ENCODE measurements around the gene ZNF469.

The ZNF469 gene

DNA sequence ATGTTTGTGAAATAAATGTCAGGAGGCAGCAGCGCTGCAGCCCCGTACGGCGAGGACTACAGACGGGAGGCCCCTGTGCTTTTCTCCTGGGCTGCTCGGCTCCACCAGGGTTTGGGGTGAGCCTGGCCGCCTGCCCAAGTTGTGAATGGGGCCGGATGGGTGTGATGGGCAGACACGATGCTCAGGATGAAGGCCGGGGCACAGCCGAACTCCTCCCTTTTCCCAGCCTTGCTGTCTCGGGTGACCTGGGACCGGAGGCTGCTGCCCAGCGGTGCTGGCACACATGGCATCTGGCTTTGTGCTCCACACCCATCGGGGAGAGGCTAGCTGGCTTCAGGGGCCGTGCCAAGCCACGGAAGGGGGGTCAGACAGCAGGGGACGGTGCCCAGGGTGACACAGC, 36.1 kb downstream of the ZNF469 start:
- no peak for DNase-seq (ENCODE audit: low read depth, low spot score)
- ChIA-PET CTCF (interaction anchor here (1.0 kb wide), 1 partner anchor 18 kb away, joined by 3 read pairs; no protein-coding TSS in a partner anchor), POLR2A (interaction anchor here (1.2 kb wide), 1 partner anchor 11 kb away, joined by 3 read pairs; no protein-coding TSS in a partner anchor)
- TF ChIP-seq, protein P1, sequence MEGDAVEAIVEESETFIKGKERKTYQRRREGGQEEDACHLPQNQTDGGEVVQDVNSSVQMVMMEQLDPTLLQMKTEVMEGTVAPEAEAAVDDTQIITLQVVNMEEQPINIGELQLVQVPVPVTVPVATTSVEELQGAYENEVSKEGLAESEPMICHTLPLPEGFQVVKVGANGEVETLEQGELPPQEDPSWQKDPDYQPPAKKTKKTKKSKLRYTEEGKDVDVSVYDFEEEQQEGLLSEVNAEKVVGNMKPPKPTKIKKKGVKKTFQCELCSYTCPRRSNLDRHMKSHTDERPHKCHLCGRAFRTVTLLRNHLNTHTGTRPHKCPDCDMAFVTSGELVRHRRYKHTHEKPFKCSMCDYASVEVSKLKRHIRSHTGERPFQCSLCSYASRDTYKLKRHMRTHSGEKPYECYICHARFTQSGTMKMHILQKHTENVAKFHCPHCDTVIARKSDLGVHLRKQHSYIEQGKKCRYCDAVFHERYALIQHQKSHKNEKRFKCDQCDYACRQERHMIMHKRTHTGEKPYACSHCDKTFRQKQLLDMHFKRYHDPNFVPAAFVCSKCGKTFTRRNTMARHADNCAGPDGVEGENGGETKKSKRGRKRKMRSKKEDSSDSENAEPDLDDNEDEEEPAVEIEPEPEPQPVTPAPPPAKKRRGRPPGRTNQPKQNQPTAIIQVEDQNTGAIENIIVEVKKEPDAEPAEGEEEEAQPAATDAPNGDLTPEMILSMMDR (IDR thresholded peaks at IDR 0.05; ENCODE audit: insufficient read depth, low read length, missing control alignments): no peak
- no peak overlapping the region for H3K4me3 ChIP-seq (ENCODE audit: low read depth, low read length)

DNA sequence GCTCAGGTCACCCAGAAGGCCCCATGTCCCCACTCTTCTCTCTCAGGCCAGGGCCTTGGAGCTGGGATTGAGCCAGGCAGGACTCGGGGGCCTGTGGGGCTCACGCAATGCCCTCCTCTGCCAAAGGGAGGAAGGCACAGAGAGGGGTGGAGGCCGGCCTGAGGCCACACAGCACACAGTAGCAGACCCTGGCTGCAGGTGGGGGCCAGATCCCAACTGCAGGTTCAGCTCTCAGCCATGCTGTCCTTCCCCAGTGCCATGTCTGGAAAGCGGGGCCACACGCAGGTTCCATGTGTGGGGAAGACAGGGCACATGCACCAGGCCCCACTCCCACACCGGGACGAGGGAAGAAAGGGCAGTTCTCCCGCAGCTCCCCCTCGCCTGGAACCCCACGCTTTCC, 37.0 kb downstream of the ZNF469 start:
- CTCF ChIA-PET: interaction anchor here (0.9 kb wide), 1 partner anchor 18 kb away, joined by 3 read pairs; no protein-coding TSS in a partner anchor
- POLR2A ChIA-PET: no interaction called here
- TF ChIP-seq, protein P1 (IDR thresholded peaks at IDR 0.05; ENCODE audit: insufficient read depth, low read length, missing control alignments): no peak

DNA sequence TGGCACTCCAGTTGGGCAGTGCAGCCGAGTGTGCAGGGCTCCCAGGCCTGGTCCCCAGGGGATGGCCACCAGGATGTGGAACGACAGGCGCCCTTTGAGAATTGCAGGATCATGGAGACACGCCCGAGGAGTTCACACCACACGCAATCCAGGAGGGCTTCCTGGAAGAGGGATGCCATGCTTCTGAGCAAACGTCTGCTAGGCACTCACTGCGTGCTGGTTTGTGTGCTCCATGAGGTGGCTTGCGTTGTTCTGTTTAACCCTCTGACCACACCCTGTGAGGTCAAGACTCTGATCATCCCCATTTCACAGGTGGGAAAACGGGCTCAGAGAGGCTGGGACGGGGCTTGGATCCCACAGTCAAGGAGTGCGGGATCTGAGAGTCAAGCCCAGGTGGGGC, 37.7 kb downstream of the ZNF469 start:
- POLR2A ChIA-PET: no interaction called here
- TF ChIP-seq, protein P1 (IDR thresholded peaks at IDR 0.05; ENCODE audit: insufficient read depth, low read length, missing control alignments): no peak
- H3K4me3 ChIP-seq (ENCODE audit: low read depth, low read length): no peak overlapping the region
- CTCF ChIA-PET: no interaction called here
- DNase-seq (ENCODE audit: low read depth, low spot score): no peak

More for the DNA sequence above, 37.0 kb downstream of the ZNF469 start:
- no peak overlapping the region for H3K4me3 ChIP-seq (ENCODE audit: low read depth, low read length)
- DNase-seq (ENCODE audit: low read depth, low spot score): no peak

DNA sequence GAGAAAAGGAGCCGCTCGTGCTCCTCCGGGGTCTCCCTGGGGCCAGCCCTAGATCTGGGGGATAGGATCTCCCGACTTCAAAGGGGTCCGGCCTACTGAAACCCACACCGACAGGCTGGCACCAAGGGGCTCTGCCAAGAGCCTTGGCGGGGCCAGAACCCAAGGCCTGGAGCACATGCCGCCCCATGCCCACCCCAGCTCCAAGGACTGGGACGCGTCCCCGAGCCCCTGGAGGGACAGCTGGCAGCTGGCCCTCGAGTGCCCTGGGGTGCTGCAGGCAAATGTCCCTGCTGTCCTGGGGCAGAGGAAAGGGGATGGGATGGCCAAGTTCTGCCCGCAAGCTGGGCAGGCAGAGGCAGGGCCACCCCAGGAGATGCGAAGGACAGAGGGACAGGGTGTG, 38.5 kb downstream of the ZNF469 start:
- no peak for DNase-seq (ENCODE audit: low read depth, low spot score)
- POLR2A ChIA-PET: no interaction called here
- TF ChIP-seq, protein P1 (IDR thresholded peaks at IDR 0.05; ENCODE audit: insufficient read depth, low read length, missing control alignments): no peak
- CTCF ChIA-PET: no interaction called here
- no peak overlapping the region for H3K4me3 ChIP-seq (ENCODE audit: low read depth, low read length)

DNA sequence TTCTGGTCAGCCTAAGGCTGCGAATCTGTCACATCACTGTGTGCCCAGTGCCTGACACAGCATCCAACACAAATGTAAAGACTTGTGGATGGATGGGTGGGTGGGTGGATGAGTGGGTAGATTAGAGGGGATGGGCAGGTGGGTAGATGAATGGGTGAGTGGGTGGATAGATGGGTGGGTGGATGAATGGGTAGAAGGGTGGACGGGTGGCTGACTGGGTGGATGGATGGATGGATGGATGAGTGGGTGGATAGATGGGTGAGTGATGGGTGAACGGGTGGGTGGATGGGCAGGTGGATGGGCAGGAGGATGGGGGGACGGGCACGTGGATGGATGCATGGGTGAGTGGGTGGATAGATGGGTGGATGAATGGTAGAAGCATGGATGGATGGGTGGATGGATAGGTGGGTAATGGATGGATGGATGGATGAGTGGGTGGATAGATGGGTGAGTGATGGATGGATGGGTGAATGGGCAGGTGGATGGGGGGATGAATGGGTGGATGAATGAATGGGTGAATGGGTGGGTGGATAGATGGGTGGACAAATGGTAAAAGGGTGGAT, 39.2 kb downstream of the ZNF469 start:
- CTCF ChIA-PET: no interaction called here

DNA sequence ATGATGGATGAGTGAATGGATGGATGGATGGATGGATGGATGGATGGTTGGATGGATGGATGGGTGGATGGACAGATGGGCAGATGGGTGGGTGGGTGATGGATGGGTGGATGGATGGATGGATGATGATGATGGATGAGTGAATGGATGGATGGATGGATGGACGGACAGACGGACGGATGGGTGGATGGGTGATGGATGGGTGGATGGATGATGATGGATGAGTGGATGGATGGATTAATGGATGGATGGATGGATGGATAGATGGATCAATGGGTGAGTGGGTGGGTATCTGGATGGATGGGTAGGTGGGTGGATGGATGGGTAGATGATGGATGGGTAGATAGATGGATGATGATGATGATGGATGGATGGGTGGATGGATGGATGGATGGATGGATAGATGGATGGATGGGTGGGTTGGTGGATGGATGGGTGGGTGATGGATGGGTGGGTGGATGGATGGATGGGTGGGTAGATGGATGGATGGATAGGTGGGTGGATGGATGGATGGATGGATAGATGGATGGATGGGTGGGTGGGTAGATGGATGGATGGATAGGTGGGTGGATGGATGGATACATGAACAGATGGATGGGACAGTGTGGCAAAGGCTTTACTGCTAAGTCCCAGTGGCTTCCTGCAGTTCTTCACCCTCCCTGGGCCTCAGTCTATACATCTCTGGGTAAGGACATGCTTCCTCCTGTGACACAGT, 40.1 kb downstream of the ZNF469 start:
- no peak overlapping the region for H3K4me3 ChIP-seq (ENCODE audit: low read depth, low read length)
- ChIA-PET POLR2A (no interaction called here), CTCF (interaction anchor here (1.4 to 1.7 kb wide), 2 partner anchors 13 to 16 kb away, joined by 3 to 8 read pairs; no protein-coding TSS in a partner anchor)
- TF ChIP-seq, protein P1 (IDR thresholded peaks at IDR 0.05; ENCODE audit: insufficient read depth, low read length, missing control alignments): no peak
- no peak for DNase-seq (ENCODE audit: low read depth, low spot score)

More for the DNA sequence above, 39.2 kb downstream of the ZNF469 start:
- DNase-seq (ENCODE audit: low read depth, low spot score): no peak
- TF ChIP-seq, protein P1 (IDR thresholded peaks at IDR 0.05; ENCODE audit: insufficient read depth, low read length, missing control alignments): no peak
- POLR2A ChIA-PET: no interaction called here
- no peak overlapping the region for H3K4me3 ChIP-seq (ENCODE audit: low read depth, low read length)
